HepG2 (cell line): ENCODE data around the gene FZD7. TPM values are rescaled to one million over a fixed set of nuclear protein-coding genes. Genes with fewer than 3 reads are reported as not detected.

ENCODE experiments used
- CREM ChIP-seq, 2 experiments: sonication (generic) in 1 of 2; formaldehyde crosslinking in 1 of 2; IDR thresholded peaks; 2 replicates each; pipeline versions ENCODE4 v1.4.0 to v1.6.1; 2016 to 2020; ENCODE audit warnings: antibody characterized with exemption in 1 of 2, mild to moderate bottlenecking in 1 of 2, missing genetic modification reagents in 1 of 2
- ETV5 ChIP-seq: IDR thresholded peaks from 2 replicates; pipeline ENCODE4 v1.6.1; 2018; ENCODE audit warnings: missing biosample characterization, missing genetic modification reagents, inconsistent platforms, borderline replicate concordance
- GTF3A ChIP-seq: sonication (generic); formaldehyde crosslinking; conservative IDR thresholded peaks from 2 replicates; pipeline ENCODE4 v1.4.0; 2020; ENCODE audit warnings: mild to moderate bottlenecking, missing genetic modification reagents
- IKZF1 ChIP-seq: fragments of 450-650 bp; IDR thresholded peaks from 2 replicates; pipeline ENCODE4 v1.7.1; 2016
- SIX4 ChIP-seq: sonication (generic); formaldehyde crosslinking; IDR thresholded peaks from 2 replicates; pipeline ENCODE4 v1.4.0; 2020; ENCODE audit warnings: missing genetic modification reagents
- SMARCE1 ChIP-seq: fragments of 450-650 bp; IDR thresholded peaks from 2 replicates; pipeline ENCODE4 v1.6.1; 2017; ENCODE audit warnings: borderline replicate concordance
- TCF7L2 ChIP-seq: IDR thresholded peaks from 2 replicates; pipeline ENCODE4 v1.6.1; 2011; ENCODE audit warnings: mild to moderate bottlenecking, low read depth, low read length, moderate library complexity
- TEAD2 ChIP-seq: sonication (generic); formaldehyde crosslinking; IDR thresholded peaks from 2 replicates; pipeline ENCODE4 v1.9.0; 2021; ENCODE audit warnings: missing genetic modification reagents
- THAP11 ChIP-seq: IDR thresholded peaks from 2 replicates; pipeline ENCODE4 v1.6.1; 2016; ENCODE audit warnings: missing biosample characterization, missing genetic modification reagents
- TMF1 ChIP-seq: sonication (generic); formaldehyde crosslinking; IDR thresholded peaks from 2 replicates; pipeline ENCODE4 v1.8.1; 2022; ENCODE audit warnings: low read depth, missing genetic modification reagents
- ZKSCAN8 ChIP-seq: IDR thresholded peaks from 2 replicates; pipeline ENCODE4 v1.6.1; 2016; ENCODE audit warnings: borderline replicate concordance, missing genetic modification reagents, missing compliant biosample characterization
- ZNF382 ChIP-seq: sonication (generic); formaldehyde crosslinking; IDR thresholded peaks from 2 replicates; pipeline ENCODE4 v1.5.0; 2020; ENCODE audit warnings: missing genetic modification reagents, mild to moderate bottlenecking, borderline replicate concordance
- ZNF552 ChIP-seq: sonication (generic); formaldehyde crosslinking; IDR thresholded peaks from 2 replicates; pipeline ENCODE4 v1.9.0; 2022; ENCODE audit warnings: missing genetic modification reagents, mild to moderate bottlenecking, borderline replicate concordance
- ZNF891 ChIP-seq: sonication (generic); formaldehyde crosslinking; IDR thresholded peaks from 2 replicates; pipeline ENCODE4 v1.5.0; 2020; ENCODE audit warnings: mild to moderate bottlenecking, missing genetic modification reagents
- polyA plus RNA-seq, 8 experiments: library from polyadenylated mRNA; depleted of rRNA in 3 of 8; stranded (reverse) in 7 of 8; unstranded in 1 of 8; fragments of >200 nt; fragmentation: Illumina TruSeq in 4 of 8; extraction: Trizol in 4 of 8; gene quantifications; 2 replicates each; pipeline versions ENCODE4 v1.2.1 to v1.2.3, GENCODE V29; 2011 to 2016; ENCODE audit warnings: low read depth in 4 of 8, missing spikeins in 1 of 8, mixed read lengths in 1 of 8; ENCODE audit not compliant: insufficient read depth in 1 of 8
- total RNA-seq, 5 experiments: library from RNA; depleted of rRNA; stranded (reverse); fragments of >200 nt; fragmentation: Illumina TruSeq; extraction: Trizol; gene quantifications; 2 replicates each; pipeline ENCODE4 v1.2.3, GENCODE V29; 2016; ENCODE audit warnings: low read depth in 1 of 5
- TF ChIP-seq, protein P1 (sequence below): sonication (generic); formaldehyde crosslinking; IDR thresholded peaks from 2 replicates; pipeline ENCODE4 v1.5.0; 2020; ENCODE audit warnings: mild to moderate bottlenecking, missing genetic modification reagents
- TF ChIP-seq, protein P2 (sequence below): sonication (generic); formaldehyde crosslinking; conservative IDR thresholded peaks from 2 replicates; pipeline ENCODE4 v1.4.0; 2020; ENCODE audit warnings: mild to moderate bottlenecking, missing genetic modification reagents, moderate library complexity
- TF ChIP-seq, protein P3 (sequence below): sonication (generic); formaldehyde crosslinking; IDR thresholded peaks from 2 replicates; pipeline ENCODE4 v1.8.0; 2022; ENCODE audit warnings: low read depth, missing genetic modification reagents
- TF ChIP-seq, protein P4 (sequence below): sonication (generic); formaldehyde crosslinking; IDR thresholded peaks from 2 replicates; pipeline ENCODE4 v1.4.0; 2020; ENCODE audit warnings: missing genetic modification reagents, borderline replicate concordance

FZD7 gene
- total and polyA plus RNA-seq, 2 of the 13 experiments (the other 11 are each of a cell fraction or from before 2014, with no cell fraction given): 0.13 to 0.38 TPM

DNA sequence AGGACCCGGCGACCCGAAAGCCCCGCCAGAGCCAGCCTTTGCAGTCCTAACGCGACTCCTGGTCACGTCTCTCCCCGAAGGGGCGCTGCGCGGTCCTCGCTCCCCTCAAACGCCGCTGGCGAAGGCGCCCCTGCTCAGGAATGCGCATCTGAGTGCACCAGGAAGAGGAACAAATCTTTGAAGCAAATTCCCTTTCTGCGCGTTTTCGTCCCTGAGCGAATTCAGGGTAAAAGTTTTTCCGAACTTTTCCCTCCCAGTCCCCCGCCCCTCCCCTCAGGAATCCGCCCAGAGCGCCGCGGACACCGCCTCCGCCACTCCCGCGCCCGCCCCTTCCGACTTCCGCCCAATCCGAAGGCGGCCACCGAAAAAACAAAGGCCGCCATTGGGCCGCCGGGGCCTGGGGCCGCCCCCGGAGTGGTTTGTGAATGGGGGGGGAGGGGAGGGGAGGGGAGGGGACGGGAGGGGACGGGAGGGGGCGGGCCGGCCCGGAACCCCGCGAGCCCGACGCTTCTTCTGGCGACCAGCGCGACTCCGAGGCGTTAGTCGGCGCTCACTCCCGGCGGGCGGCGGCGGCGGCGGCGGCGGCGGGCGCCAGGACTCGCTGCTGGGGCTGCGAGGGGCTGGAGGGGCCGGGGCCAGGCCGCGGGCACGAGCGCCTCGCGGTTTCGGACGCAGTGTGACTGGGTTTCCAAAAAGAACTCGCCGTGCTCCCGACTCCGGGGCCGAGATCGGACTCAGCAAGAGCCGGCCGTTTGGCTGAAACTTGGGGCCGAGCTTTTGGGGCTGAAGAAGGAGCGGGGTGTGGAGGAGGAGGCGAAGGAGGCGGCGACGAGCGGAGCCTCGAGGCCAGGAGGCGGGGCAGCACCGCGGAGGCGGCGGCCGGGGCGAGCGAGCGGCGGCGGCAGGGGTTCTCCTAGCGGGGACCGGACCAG is at the start of gene FZD7 (continued):
- TF ChIP-seq, protein P1, sequence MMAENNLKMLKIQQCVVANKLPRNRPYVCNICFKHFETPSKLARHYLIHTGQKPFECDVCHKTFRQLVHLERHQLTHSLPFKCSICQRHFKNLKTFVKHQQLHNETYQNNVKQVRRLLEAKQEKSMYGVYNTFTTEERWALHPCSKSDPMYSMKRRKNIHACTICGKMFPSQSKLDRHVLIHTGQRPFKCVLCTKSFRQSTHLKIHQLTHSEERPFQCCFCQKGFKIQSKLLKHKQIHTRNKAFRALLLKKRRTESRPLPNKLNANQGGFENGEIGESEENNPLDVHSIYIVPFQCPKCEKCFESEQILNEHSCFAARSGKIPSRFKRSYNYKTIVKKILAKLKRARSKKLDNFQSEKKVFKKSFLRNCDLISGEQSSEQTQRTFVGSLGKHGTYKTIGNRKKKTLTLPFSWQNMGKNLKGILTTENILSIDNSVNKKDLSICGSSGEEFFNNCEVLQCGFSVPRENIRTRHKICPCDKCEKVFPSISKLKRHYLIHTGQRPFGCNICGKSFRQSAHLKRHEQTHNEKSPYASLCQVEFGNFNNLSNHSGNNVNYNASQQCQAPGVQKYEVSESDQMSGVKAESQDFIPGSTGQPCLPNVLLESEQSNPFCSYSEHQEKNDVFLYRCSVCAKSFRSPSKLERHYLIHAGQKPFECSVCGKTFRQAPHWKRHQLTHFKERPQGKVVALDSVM (CRISPR knock-in tag): no peak
- TF ChIP-seq ETV5 (CRISPR knock-in tag) (0 out of 2 replicates have a peak, but pooled peaks have one; percentile 3), SIX4 (no peak), TEAD2 (no peak), TCF7L2 (no peak), ZNF552 (CRISPR knock-in tag) (no peak), CREM (IDR thresholded peaks at IDR 0.05) (no peak), CREM (CRISPR knock-in tag; IDR thresholded peaks at IDR 0.05) (no peak), GTF3A (no peak), THAP11 (CRISPR knock-in tag) (no peak), ZKSCAN8 (CRISPR knock-in tag) (no peak), SMARCE1 (no peak), ZNF382 (CRISPR knock-in tag) (no peak), ZNF891 (CRISPR knock-in tag) (no peak), TMF1 (0 out of 2 replicates have a peak, but pooled peaks have one; percentile 13), IKZF1 (no peak)
- TF ChIP-seq, protein P2, sequence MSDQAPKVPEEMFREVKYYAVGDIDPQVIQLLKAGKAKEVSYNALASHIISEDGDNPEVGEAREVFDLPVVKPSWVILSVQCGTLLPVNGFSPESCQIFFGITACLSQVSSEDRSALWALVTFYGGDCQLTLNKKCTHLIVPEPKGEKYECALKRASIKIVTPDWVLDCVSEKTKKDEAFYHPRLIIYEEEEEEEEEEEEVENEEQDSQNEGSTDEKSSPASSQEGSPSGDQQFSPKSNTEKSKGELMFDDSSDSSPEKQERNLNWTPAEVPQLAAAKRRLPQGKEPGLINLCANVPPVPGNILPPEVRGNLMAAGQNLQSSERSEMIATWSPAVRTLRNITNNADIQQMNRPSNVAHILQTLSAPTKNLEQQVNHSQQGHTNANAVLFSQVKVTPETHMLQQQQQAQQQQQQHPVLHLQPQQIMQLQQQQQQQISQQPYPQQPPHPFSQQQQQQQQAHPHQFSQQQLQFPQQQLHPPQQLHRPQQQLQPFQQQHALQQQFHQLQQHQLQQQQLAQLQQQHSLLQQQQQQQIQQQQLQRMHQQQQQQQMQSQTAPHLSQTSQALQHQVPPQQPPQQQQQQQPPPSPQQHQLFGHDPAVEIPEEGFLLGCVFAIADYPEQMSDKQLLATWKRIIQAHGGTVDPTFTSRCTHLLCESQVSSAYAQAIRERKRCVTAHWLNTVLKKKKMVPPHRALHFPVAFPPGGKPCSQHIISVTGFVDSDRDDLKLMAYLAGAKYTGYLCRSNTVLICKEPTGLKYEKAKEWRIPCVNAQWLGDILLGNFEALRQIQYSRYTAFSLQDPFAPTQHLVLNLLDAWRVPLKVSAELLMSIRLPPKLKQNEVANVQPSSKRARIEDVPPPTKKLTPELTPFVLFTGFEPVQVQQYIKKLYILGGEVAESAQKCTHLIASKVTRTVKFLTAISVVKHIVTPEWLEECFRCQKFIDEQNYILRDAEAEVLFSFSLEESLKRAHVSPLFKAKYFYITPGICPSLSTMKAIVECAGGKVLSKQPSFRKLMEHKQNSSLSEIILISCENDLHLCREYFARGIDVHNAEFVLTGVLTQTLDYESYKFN (CRISPR knock-in tag): no peak
- TF ChIP-seq, protein P3, sequence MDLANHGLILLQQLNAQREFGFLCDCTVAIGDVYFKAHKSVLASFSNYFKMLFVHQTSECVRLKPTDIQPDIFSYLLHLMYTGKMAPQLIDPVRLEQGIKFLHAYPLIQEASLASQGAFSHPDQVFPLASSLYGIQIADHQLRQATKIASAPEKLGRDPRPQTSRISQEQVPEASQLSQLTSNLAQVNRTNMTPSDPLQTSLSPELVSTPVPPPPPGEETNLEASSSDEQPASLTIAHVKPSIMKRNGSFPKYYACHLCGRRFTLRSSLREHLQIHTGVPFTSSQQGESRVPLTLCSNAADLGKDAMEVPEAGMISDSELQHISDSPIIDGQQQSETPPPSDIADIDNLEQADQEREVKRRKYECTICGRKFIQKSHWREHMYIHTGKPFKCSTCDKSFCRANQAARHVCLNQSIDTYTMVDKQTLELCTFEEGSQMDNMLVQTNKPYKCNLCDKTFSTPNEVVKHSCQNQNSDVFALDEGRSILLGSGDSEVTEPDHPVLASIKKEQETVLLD (CRISPR knock-in tag): no peak
- TF ChIP-seq, protein P4, sequence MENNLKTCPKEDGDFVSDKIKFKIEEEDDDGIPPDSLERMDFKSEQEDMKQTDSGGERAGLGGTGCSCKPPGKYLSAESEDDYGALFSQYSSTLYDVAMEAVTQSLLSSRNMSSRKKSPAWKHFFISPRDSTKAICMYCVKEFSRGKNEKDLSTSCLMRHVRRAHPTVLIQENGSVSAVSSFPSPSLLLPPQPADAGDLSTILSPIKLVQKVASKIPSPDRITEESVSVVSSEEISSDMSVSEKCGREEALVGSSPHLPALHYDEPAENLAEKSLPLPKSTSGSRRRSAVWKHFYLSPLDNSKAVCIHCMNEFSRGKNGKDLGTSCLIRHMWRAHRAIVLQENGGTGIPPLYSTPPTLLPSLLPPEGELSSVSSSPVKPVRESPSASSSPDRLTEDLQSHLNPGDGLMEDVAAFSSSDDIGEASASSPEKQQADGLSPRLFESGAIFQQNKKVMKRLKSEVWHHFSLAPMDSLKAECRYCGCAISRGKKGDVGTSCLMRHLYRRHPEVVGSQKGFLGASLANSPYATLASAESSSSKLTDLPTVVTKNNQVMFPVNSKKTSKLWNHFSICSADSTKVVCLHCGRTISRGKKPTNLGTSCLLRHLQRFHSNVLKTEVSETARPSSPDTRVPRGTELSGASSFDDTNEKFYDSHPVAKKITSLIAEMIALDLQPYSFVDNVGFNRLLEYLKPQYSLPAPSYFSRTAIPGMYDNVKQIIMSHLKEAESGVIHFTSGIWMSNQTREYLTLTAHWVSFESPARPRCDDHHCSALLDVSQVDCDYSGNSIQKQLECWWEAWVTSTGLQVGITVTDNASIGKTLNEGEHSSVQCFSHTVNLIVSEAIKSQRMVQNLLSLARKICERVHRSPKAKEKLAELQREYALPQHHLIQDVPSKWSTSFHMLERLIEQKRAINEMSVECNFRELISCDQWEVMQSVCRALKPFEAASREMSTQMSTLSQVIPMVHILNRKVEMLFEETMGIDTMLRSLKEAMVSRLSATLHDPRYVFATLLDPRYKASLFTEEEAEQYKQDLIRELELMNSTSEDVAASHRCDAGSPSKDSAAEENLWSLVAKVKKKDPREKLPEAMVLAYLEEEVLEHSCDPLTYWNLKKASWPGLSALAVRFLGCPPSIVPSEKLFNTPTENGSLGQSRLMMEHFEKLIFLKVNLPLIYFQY (CRISPR knock-in tag): no peak
